ENCODE data around the gene FLYWCH1.

- TF ChIP-seq ASH2L (IDR thresholded peaks at IDR 0.05; ENCODE audit: borderline replicate concordance, low read depth) = no peak
- TF ChIP-seq KDM1A (IDR thresholded peaks at IDR 0.05; ENCODE audit: borderline replicate concordance) = no peak
- peak in 1 of 3 experiments; percentile 13; a peak in 1 of 6 replicates for TF ChIP-seq CTCF (IDR thresholded peaks at IDR 0.05 in 2 of 3, conservative IDR thresholded peaks at IDR 0.05 in 1 of 3; ENCODE audit: control insufficient read depth in 2 of 3, extremely low read depth in 1 of 3, insufficient read depth in 1 of 3, low read depth in 3 of 3, low read length in 3 of 3)
- TF ChIP-seq, protein P1, sequence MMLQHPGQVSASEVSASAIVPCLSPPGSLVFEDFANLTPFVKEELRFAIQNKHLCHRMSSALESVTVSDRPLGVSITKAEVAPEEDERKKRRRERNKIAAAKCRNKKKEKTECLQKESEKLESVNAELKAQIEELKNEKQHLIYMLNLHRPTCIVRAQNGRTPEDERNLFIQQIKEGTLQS (IDR thresholded peaks at IDR 0.05; ENCODE audit: borderline replicate concordance, extremely low read depth, low read depth, low read length) = no peak
- no peak for TF ChIP-seq GABPA (IDR thresholded peaks at IDR 0.05; ENCODE audit: low read depth)
- TF ChIP-seq PBX3 (IDR thresholded peaks at IDR 0.05; ENCODE audit: insufficient replicate concordance, low read depth, low read length) = no peak
- TF ChIP-seq BMI1 (IDR thresholded peaks at IDR 0.05; ENCODE audit: borderline replicate concordance) = no peak
- TF ChIP-seq TAF1 (IDR thresholded peaks at IDR 0.05; ENCODE audit: borderline replicate concordance, low read depth, low read length) = no peak
Measured at GRCh38 chr16:2963723-2964474, 52.2 kb downstream of the FLYWCH1 start, which contains the start of gene KREMEN2.
